IMR-90 (cell line): Measurements from ENCODE around the gene PRADC1.

Source experiments
- BHLHE40 ChIP-seq: fragments of 150-350 bp; IDR thresholded peaks from 2 replicates; pipeline ENCODE4 v1.6.1; 2016; ENCODE audit warnings: mild to moderate bottlenecking, low read depth, low read length
- CEBPB ChIP-seq: IDR thresholded peaks from 2 replicates; pipeline ENCODE4 v1.6.1; 2012; ENCODE audit warnings: low read depth, low read length, improper control_type of control experiment
- CHD1 ChIP-seq: IDR thresholded peaks from 2 replicates; pipeline ENCODE4 v1.6.1; 2012; ENCODE audit warnings: low read depth, low read length, improper control_type of control experiment
- CTCF ChIP-seq: conservative IDR thresholded peaks from 2 replicates; pipeline ENCODE4 v1.5.1; 2012; ENCODE audit warnings: mild to moderate bottlenecking, low read depth, low read length, improper control_type of control experiment
- MAFK ChIP-seq: IDR thresholded peaks from 2 replicates; pipeline ENCODE4 v1.6.1; 2012; ENCODE audit warnings: low read depth, low read length, improper control_type of control experiment
- MAZ ChIP-seq: IDR thresholded peaks from 2 replicates; pipeline ENCODE4 v1.6.1; 2012; ENCODE audit warnings: low read depth, mild to moderate bottlenecking, low read length, improper control_type of control experiment, moderate library complexity, borderline replicate concordance
- MXI1 ChIP-seq: IDR thresholded peaks from 2 replicates; pipeline ENCODE4 v1.6.1; 2012; ENCODE audit warnings: low read depth, mild to moderate bottlenecking, low read length, moderate library complexity, borderline replicate concordance
- POLR2A ChIP-seq: IDR thresholded peaks from 2 replicates; pipeline ENCODE4 v1.6.1; 2012; ENCODE audit warnings: mild to moderate bottlenecking, low read depth, low read length
- RAD21 ChIP-seq: IDR thresholded peaks from 2 replicates; pipeline ENCODE4 v1.6.1; 2012; ENCODE audit warnings: low read length, improper control_type of control experiment
- RFX5 ChIP-seq: IDR thresholded peaks from 2 replicates; pipeline ENCODE4 v1.8.0; 2012; ENCODE audit warnings: low read depth, mild to moderate bottlenecking, low read length, moderate library complexity
- SMC3 ChIP-seq: fragments of 150-350 bp; IDR thresholded peaks from 2 replicates; pipeline ENCODE4 v1.6.1; 2016; ENCODE audit warnings: low read depth, mild to moderate bottlenecking, antibody characterized with exemption, low read length, moderate library complexity

DNA sequence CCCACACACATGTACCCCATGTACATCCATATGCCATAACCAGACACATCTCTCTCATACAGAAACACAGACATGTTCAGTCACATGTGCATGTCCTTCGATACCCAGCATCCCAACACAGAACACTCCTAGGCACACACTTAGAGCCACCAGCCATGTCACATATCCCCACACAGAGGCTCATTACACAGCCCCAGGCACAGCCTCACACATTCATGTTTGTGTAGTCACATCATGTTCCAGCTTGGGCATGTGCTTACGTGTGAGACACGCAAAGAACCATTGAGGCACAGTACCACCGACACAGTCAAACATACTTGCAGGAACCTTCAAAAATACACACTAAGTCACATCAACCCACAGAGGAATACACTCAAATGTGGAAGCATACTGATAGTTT is 34.0 kb upstream of the PRADC1 start:
- no peak for TF ChIP-seq CTCF
- no peak for TF ChIP-seq POLR2A
- TF ChIP-seq MAFK = no peak
- TF ChIP-seq RFX5 = no peak
- no peak for TF ChIP-seq BHLHE40
- TF ChIP-seq SMC3 = no peak
- no peak for TF ChIP-seq CEBPB
- no peak for TF ChIP-seq MXI1
- TF ChIP-seq MAZ = no peak
- no peak for TF ChIP-seq RAD21
- no peak for TF ChIP-seq CHD1
